HEK293 (cell line): ENCODE results near the gene CELA2A.

Experiments
- CTCF ChIA-PET: fragments of 350-600 bp; formaldehyde crosslinking; extraction: SDS; loops from one replicate; lab custom pipeline; 2021; ENCODE audit warnings: antibody characterized with exemption; lab: Yijun Ruan, JAX
- POLR2A ChIA-PET: fragments of 300-600 bp; formaldehyde crosslinking; extraction: SDS; loops from one replicate; lab custom pipeline; 2020; ENCODE audit warnings: antibody characterized with exemption, inconsistent platforms; lab: Yijun Ruan, JAX
- H3K27ac ChIP-seq: fragments of 200-500 bp; sonication (Bioruptor generic); 2 replicates; pipeline ENCODE4 v1.5.1; 2014; ENCODE audit warnings: low read depth, low read length, control low read depth, inconsistent platforms; ENCODE audit errors: extremely low read depth
- H3K36me3 ChIP-seq, 2 experiments: fragments of 200-500 bp in 1 of 2; sonication (Bioruptor generic) in 1 of 2; 1 replicate in 1 of 2; 2 replicates in 1 of 2; pipeline ENCODE4 v1.5.1; 2014 to 2017; ENCODE audit warnings: inconsistent platforms in 2 of 2, low read length in 2 of 2; ENCODE audit not compliant: control insufficient read depth in 2 of 2, insufficient read depth in 1 of 2
- H3K4me1 ChIP-seq: fragments of 200-500 bp; sonication (Bioruptor generic); 2 replicates; pipeline ENCODE4 v1.5.1; 2014; ENCODE audit warnings: mild to moderate bottlenecking, low read length, inconsistent platforms; ENCODE audit not compliant: control insufficient read depth, insufficient read depth
- H3K4me3 ChIP-seq: 2 replicates; pipeline ENCODE4 v1.5.1; 2011; ENCODE audit warnings: low read depth, mild to moderate bottlenecking, control low read depth, low read length, moderate library complexity
- H3K9me3 ChIP-seq: fragments of 200-500 bp; sonication (Bioruptor generic); 2 replicates; pipeline ENCODE4 v1.5.1; 2014; ENCODE audit warnings: low read depth, low read length, inconsistent platforms; ENCODE audit not compliant: control insufficient read depth, insufficient read depth
- AEBP2 ChIP-seq: fragments of 450-650 bp; formaldehyde crosslinking; IDR thresholded peaks from 2 replicates; pipeline ENCODE4 v1.5.1; 2016; ENCODE audit warnings: missing biosample characterization, missing genetic modification characterization, borderline replicate concordance
- GLIS2 ChIP-seq: fragments of 450-650 bp; formaldehyde crosslinking; IDR thresholded peaks from 2 replicates; pipeline ENCODE4 v1.5.1; 2016; ENCODE audit warnings: missing biosample characterization, missing genetic modification characterization
- PBX3 ChIP-seq: sonication (generic); formaldehyde crosslinking; IDR thresholded peaks from 2 replicates; pipeline ENCODE4 v1.8.1; 2022; ENCODE audit warnings: mild to moderate bottlenecking, moderate library complexity, missing genetic modification reagents
- PRDM4 ChIP-seq: fragments of 450-650 bp; formaldehyde crosslinking; IDR thresholded peaks from 2 replicates; pipeline ENCODE4 v1.5.1; 2017; ENCODE audit warnings: missing biosample characterization, missing genetic modification characterization
- ZBTB11 ChIP-seq: fragments of 450-650 bp; formaldehyde crosslinking; conservative IDR thresholded peaks from 2 replicates; pipeline ENCODE4 v1.5.1; 2016; ENCODE audit warnings: low read depth, missing biosample characterization, missing genetic modification characterization
- ZBTB8A ChIP-seq: fragments of 450-650 bp; formaldehyde crosslinking; IDR thresholded peaks from 2 replicates; pipeline ENCODE4 v1.5.1; 2016; ENCODE audit warnings: missing biosample characterization, missing genetic modification characterization
- ZNF24 ChIP-seq: fragments of 450-650 bp; formaldehyde crosslinking; IDR thresholded peaks from 2 replicates; pipeline ENCODE4 v1.5.1; 2016; ENCODE audit warnings: missing biosample characterization, missing genetic modification characterization
- ZNF341 ChIP-seq: fragments of 450-650 bp; formaldehyde crosslinking; IDR thresholded peaks from 2 replicates; pipeline ENCODE4; 2016; ENCODE audit warnings: low read depth, missing biosample characterization, missing genetic modification characterization
- ZNF354C ChIP-seq: fragments of 450-650 bp; formaldehyde crosslinking; IDR thresholded peaks from 2 replicates; pipeline ENCODE4 v1.5.1; 2016; ENCODE audit warnings: missing biosample characterization, missing genetic modification characterization, low read depth, borderline replicate concordance
- ZNF366 ChIP-seq: fragments of 450-650 bp; formaldehyde crosslinking; conservative IDR thresholded peaks from 2 replicates; pipeline ENCODE4 v1.5.1; 2016; ENCODE audit warnings: missing biosample characterization, missing genetic modification characterization
- ZNF394 ChIP-seq: fragments of 450-650 bp; formaldehyde crosslinking; IDR thresholded peaks from 2 replicates; pipeline ENCODE4 v1.5.1; 2016; ENCODE audit warnings: missing biosample characterization, missing genetic modification characterization, mild to moderate bottlenecking, moderate library complexity, borderline replicate concordance
- ZNF449 ChIP-seq: fragments of 450-650 bp; formaldehyde crosslinking; IDR thresholded peaks from 2 replicates; pipeline ENCODE4 v1.5.1; 2017; ENCODE audit warnings: missing biosample characterization, mild to moderate bottlenecking, missing genetic modification characterization, moderate library complexity
- ZNF585B ChIP-seq: fragments of 450-650 bp; formaldehyde crosslinking; IDR thresholded peaks from 2 replicates; pipeline ENCODE4 v1.5.1; 2016; ENCODE audit warnings: missing biosample characterization, missing genetic modification characterization
- ZNF626 ChIP-seq: fragments of 450-650 bp; sonication (Bioruptor Pico); formaldehyde crosslinking; IDR thresholded peaks from 2 replicates; pipeline ENCODE4 v1.5.1; 2018; ENCODE audit warnings: missing biosample characterization, missing genetic modification characterization, inconsistent platforms
- ZNF707 ChIP-seq: fragments of 450-650 bp; formaldehyde crosslinking; IDR thresholded peaks from 2 replicates; pipeline ENCODE4 v1.5.1; 2016; ENCODE audit warnings: missing biosample characterization, missing genetic modification characterization
- ZNF76 ChIP-seq: fragments of 450-650 bp; formaldehyde crosslinking; IDR thresholded peaks from 2 replicates; pipeline ENCODE4; 2016; ENCODE audit warnings: low read depth, missing biosample characterization, missing genetic modification characterization, borderline replicate concordance
- ZNF830 ChIP-seq: fragments of 450-650 bp; IDR thresholded peaks from 2 replicates; pipeline ENCODE4 v1.5.0; 2018; ENCODE audit warnings: missing biosample characterization, missing genetic modification characterization, low read depth, mild to moderate bottlenecking, moderate library complexity

CELA2A gene

GRCh38 chr1:15444468-15445389 is 11.8 kb upstream of the CELA2A start:
- Histone ChIP-seq H3K27ac (no peak overlapping the region), H3K4me3 (no peak overlapping the region), H3K4me1 (no peaks in the 10 kb centered on the region), H3K9me3 (no peaks in the 10 kb centered on the region), H3K36me3 (no peaks in the 10 kb centered on the region)
- TF ChIP-seq PRDM4 = no peak
- TF ChIP-seq ZNF830 = no peak
- TF ChIP-seq ZNF585B = no peak
- TF ChIP-seq ZNF449 (tag by site-specific recombination) = peak; percentile 16; the same call in 1 of the 2 replicates
- TF ChIP-seq ZNF341 (tag by site-specific recombination) = no peak
- ChIA-PET POLR2A (interaction anchor here (0.6 kb wide), 1 partner anchor 158 kb away, joined by 3 read pairs; no protein-coding TSS in a partner anchor), CTCF (interaction anchor here (0.6 to 0.7 kb wide), 2 partner anchors 71 to 844 kb away, joined by 3 to 4 read pairs; no protein-coding TSS in a partner anchor)

GRCh38 chr1:15445390-15446122 is 11.0 kb upstream of the CELA2A start:
- Histone ChIP-seq H3K4me3 (no peak overlapping the region), H3K36me3 (no peaks in the 10 kb centered on the region), H3K27ac (no peak overlapping the region), H3K9me3 (no peaks in the 10 kb centered on the region), H3K4me1 (no peaks in the 10 kb centered on the region)
- CTCF ChIA-PET = interaction anchor here (0.6 kb wide), 1 partner anchor 72 kb away, joined by 4 read pairs; no protein-coding TSS in a partner anchor
- TF ChIP-seq ZNF707 (tag by site-specific recombination) (no peak), ZNF366 (tag by site-specific recombination) (peak; percentile 81), ZNF76 (tag by site-specific recombination) (no peak), ZNF24 (tag by site-specific recombination) (peak; percentile 95), ZNF354C (tag by site-specific recombination) (no peak), GLIS2 (no peak)
- POLR2A ChIA-PET = no interaction called here

- H3K4me1 ChIP-seq = no peaks in the 10 kb centered on the region
- no peak overlapping the region for H3K27ac ChIP-seq
- no peaks in the 10 kb centered on the region for H3K9me3 ChIP-seq
- H3K36me3 ChIP-seq = no peaks in the 10 kb centered on the region
- H3K4me3 ChIP-seq = no peak overlapping the region
- ChIA-PET POLR2A (no interaction called here), CTCF (interaction anchor here (0.5 to 0.6 kb wide), 2 partner anchors 103 to 251 kb away, joined by 3 to 4 read pairs; no protein-coding TSS in a partner anchor)
- TF ChIP-seq ZBTB11 (tag by site-specific recombination) (no peak), ZNF626 (no peak), ZNF394 (tag by site-specific recombination) (no peak), AEBP2 (tag by site-specific recombination) (no peak), ZBTB8A (tag by site-specific recombination) (no peak), PBX3 (CRISPR knock-in tag) (no peak)
Observed at GRCh38 chr1:15446212-15446611, 10.3 kb upstream of the CELA2A start.
